ENCODE results near the gene RAB40C.

RAB40C gene

DNA sequence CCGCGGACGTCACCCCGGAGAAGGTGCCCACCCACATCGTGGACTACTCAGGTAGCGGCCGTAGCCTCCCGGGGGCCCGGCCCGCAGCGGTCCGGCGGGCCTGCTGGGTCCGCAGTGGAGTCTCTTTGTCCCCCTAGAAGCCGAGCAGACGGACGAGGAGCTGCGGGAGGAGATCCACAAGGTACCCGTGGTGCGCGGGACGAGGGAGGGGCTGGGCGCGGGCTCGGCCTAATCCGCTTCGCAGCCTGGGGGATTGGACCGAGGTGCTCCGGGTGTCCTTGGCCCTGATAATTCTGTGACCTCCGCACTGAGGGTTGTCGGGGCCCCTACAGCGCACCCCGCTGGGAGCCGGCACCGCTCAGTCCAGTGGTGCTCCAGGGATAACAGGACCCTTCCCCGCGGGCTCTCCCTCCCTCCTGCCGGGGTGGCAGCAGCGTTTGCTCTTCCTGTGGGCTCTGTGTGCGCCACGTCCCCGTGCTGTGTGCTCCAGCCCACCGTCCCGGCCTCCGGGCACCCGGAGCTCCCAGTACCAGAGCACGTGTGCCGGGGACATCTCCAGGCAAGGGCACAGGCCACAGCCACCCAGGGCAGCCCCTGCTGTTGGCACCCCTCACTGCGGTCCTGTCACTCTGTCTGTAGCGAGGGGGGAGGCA lies 78.8 kb downstream of the RAB40C start:
- DNase-seq (ENCODE audit: low spot score), result peak; percentile 49

DNA sequence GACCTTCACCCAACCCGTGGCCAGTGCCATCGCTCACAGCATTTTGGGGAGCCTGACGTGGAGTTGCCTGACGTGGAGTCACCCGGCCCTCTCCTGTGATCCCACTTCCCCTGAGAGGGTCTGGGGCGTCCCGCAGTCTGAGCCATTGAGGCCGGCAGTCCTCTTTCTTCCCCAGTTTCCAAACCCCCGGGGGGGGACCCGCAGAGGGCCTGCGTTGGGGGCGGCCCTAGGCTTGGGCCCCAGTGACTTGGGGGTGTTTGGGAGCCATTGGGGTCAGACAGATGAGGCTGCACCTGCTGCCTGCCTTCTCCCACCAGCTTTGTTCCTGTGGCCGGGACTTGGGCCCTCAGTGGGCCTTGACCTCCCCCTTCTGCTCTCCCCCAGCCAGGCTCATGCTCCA lies 79.8 kb downstream of the RAB40C start:
- no peak for DNase-seq (ENCODE audit: low spot score)

DNA sequence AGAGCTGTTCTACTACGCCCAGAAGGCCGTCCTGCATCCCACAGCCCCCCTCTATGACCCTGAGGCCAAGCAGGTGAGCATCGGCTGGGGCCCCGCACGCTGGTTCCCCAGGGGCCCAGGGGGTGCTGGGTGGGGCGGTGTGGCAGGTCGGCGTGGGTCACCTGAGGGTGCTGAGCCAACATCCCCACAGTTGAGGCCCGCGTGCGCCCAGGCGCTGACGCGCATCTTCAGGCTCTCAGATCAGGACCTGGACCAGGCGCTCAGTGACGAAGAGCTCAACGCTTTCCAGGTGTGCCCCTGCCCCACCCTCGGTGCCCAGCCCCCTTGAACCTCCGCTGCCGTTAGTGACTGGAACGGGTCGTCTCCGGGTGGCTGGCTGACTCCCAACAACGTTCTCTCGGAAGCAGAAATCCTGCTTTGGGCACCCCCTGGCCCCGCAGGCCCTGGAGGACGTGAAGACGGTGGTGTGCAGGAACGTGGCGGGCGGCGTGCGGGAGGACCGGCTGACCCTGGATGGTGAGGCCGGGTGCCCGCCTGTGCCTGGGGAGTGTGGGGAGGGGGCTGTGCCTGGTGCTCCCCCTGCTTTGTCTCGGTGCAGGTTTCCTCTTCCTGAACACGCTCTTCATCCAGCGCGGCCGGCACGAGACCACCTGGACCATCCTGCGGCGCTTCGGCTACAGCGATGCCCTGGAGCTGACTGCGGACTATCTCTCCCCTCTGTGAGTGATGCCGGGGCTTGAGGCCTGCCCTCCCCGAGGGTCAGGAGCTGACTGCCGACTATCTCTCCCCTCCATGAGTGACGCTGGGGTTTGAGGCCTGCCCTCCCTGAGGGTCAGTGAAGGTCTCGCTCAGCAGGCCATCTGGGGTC lies 80.9 kb downstream of the RAB40C start:
- DNase-seq (ENCODE audit: low spot score), result no peak

DNA sequence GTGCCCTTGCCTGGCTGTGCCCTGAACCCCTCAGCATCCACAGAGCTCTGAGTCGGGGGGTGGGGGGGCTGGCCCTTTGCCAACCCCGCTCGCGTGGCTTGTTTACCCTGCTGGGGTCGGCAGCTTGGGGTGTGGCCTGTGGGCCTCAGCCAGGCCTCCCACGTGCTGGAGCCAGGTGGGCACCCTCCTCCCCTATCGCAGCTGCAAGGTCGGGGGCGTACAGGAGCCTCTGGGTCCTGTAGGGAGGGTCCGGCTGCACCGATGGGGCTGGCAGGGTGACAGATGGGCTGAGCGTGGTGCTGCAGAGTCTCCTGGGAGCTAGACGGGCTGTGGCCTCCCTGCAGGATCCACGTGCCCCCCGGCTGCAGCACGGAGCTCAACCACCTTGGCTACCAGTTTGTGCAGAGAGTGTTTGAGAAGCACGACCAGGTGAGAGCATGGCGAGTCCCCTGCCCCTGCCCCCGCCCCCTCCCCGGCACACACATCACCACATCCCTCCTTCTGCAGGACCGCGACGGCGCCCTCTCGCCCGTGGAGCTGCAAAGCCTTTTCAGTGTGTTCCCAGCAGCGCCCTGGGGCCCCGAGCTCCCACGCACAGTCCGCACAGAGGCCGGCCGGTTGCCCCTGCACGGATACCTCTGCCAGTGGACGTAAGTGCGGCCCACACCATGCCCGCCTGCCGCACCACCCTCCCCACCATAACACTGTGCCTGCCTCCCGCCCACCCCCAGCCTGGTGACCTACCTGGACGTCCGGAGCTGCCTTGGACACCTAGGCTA lies 81.7 kb downstream of the RAB40C start:
- peak; percentile 61 for DNase-seq (ENCODE audit: low spot score)

DNA sequence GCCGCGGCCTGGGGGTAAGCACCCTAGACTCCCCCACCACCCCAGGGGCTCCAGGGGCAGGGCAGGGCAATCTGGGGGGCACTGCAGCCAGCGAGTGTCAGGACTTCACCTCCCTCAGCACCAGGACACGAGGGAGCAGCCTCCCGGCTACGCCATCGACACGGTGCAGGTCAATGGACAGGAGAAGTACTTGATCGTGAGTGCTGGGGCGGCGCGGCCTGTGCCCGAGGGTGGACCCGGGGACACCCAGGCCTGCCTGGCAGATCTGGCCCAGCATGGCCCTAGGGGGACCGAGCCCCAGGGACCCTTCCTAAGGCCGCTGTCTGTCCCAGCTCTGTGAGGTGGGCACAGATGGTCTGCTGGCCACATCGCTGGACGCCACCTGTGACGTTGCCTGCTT lies 82.5 kb downstream of the RAB40C start:
- no peak for DNase-seq (ENCODE audit: low spot score)

DNA sequence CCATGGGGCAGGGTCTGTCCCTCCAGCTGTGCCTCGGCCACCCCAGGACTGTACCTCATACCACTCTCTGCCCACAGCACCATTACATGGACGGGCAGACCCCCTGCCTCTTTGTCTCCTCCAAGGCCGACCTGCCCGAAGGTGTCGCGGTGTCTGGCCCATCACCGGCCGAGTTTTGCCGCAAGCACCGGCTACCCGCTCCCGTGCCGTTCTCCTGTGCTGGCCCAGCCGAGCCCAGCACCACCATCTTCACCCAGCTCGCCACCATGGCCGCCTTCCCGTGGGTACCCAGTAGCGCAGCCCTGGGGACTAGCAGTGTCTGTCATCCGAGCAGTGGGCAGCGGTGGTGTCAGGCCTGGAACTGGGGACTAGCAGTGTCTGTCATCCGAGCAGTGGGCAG lies 83.0 kb downstream of the RAB40C start:
- no peak for DNase-seq (ENCODE audit: low spot score)

DNA sequence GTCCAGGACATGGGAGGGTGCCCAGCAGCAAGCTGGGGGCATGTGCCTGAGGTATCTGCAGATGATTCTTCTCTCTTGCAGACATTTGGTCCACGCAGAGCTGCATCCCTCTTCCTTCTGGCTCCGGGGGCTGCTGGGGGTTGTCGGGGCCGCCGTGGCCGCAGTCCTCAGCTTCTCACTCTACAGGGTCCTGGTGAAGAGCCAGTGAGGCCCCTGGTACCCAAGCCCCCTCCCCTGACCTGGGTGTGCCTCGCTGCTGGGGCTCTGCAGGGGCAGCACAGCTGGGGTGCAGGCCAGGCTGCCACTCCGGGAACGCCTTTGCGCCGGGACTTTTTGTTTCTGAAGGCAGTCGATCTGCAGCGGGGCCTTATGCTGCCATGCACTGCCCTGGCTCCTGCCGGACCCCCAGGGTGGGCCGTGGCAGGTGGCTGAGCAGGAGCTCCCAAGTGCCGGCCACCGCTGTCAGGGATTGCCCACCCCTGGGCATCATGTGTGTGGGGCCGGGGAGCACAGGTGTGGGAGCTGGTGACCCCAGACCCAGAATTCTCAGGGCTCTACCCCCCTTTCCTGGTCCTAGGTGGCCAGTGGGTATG lies 83.6 kb downstream of the RAB40C start:
- DNase-seq (ENCODE audit: low spot score), result no peak

DNA sequence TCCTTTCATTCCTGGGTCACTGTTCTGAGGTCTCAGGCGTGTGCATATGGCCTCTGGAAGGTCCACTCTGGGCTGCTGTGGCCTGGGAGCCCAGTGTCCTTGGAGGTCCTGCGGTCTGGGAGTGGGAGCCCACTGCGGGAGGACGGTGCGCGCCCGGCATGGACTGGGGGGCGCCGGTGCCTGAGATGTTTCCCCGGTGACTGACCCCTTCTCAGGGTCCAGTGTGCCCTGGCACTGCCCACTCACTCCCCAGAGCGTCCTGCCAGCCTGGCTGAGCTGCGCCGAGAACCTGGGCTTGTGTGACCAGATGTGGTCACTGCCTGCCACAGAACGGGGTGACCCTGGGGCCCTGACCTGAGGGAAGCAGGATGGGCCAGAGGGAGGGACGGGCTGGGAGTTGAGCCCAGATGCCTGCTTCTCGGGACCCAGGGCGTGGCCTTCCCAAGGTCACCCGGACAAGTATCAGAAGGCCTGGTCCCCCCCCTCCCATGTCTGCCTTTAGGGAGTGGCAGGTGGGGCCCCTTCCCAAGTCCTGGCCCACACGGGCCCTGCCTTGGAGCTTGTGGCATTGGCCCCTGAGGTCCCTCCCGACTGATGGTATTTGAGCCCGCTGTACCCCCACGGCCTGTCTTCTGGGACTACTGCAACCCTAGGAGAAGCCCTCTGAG lies 84.5 kb downstream of the RAB40C start:
- DNase-seq (ENCODE audit: low spot score), result no peak

DNA sequence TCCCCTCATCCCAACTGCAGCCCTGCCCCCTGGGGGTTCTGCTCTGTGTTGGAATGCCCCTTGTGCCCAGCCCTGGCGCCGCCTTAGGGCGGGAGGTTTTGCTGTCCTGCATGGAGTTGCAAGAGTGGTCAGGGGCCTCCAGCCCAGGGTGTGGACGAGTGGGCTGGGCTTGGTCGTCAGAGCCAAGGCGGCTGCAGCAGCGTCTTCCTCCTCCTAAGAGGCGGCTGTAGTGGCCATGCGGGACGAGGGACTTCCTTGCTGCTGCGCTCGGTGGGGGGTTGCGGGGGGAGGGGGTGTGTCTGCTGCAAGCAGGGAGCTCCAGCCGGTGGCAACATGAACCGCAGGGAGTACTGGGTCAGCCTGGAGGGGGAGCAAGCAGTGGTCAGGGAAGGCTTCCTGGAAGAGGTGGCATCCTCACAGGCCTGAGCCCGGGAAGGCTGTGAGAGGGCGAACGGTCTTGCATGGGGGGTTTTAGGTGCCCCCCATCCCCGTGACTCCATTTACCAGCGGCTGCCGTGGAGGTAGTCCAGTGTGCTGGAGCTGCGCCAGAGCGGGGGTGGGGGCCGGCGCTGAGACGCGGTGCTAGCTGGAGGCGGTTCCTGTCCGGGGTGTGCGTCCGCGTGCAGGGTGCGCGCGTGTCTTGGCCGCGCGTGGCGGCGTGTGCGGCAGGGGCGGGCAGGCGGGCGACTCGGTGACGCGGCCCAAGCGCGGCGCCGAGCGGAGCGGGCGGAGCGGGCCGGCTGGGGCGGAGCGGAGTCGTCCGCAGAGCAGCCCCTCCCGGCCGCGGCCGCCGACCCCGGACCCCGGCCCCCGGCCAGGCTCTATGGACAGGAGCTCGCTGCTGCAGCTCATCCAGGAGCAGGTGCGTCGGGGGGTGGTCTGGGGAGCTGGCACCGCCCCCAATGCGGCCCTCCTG lies 85.4 kb downstream of the RAB40C start, which contains the start of gene RHBDL1:
RHBDL1 (plus strand) TSS at position 704 of the 916 bp plus-strand sequence; CDS start at position 824, 120 bp downstream.
- no peak for DNase-seq (ENCODE audit: low spot score)

DNA sequence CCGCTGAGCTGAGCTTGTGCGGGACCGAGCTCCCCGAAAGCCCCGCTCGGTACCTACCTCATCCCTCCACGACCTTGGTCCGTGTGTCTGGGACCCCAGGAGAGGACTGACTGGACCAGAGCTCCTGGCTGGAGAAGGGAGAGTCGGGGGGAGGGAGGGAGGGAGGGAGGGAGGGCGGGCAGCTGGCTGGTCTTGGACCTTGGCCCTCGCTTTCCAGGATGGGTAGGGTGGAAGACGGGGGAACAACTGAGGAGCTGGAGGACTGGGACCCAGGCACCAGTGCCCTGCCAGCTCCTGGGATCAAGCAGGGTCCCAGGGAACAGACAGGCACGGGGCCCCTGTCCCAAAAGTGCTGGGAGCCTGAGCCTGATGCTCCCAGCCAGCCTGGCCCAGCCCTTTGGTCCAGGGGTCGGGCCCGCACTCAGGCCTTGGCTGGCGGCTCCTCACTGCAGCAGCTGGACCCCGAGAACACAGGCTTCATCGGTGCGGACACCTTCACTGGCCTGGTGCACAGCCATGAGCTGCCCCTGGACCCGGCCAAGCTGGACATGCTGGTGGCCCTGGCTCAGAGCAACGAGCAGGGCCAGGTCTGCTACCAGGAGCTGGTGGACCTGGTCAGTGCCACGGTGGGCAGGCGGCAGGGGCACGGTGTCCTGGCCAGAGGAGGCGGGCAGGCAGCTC lies 86.2 kb downstream of the RAB40C start:
- no peak for DNase-seq (ENCODE audit: low spot score)

DNA sequence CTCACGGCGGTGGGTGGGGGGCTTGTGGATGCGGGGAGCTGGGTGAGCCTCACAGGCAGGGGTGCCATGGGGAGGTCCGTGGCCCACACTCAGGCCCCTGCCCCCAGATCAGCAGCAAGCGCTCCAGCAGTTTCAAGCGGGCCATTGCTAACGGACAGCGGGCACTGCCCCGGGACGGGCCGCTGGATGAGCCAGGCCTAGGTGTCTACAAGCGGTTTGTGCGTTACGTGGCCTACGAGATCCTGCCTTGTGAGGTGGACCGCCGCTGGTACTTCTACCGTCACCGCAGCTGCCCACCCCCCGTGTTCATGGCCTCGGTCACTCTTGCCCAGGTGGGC lies 86.7 kb downstream of the RAB40C start:
- DNase-seq (ENCODE audit: low spot score), result no peak

DNA sequence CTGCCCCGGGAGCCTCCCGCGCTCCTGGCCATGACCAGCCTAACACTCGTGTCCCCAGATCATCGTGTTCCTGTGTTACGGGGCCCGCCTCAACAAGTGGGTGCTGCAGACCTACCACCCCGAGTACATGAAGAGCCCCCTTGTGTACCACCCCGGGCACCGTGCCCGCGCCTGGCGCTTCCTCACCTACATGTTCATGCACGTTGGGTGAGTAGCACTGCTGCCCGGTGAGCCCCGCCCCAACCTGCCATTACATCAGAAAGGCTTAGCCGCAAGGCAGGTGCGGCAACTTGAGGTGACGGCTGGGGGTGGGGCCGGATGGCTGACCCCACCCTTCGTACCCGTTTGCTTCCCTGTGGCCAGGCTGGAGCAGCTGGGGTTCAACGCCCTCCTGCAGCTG lies 87.0 kb downstream of the RAB40C start:
- no peak for DNase-seq (ENCODE audit: low spot score)

DNA sequence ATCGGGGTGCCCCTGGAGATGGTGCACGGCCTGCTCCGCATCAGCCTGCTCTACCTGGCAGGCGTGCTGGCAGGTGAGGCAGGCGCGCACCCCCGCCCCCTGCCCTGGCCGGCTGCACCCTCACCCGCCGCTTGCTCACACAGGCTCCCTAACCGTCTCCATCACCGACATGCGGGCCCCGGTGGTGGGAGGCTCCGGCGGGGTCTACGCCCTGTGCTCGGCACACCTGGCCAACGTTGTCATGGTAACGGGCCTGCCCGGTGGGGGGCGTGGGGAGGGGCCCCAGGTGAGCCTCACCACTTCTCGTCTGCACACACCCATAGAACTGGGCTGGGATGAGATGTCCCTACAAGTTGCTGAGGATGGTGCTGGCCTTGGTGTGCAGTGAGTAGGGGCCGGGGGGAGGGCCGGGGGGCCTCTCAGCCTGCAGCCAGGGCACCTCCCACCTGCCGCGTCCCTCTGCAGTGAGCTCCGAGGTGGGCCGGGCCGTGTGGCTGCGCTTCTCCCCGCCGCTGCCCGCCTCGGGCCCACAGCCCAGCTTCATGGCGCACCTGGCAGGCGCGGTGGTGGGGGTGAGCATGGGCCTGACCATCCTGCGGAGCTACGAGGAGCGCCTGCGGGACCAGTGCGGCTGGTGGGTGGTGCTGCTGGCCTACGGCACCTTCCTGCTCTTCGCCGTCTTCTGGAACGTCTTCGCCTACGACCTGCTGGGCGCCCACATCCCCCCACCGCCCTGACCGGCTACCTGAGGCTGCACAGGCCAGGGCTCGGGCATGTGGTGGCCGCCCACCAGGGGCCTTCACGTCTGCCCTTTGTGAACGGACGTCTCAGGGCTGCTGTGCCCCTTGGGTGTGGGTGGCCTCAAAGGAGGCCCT lies 87.7 kb downstream of the RAB40C start:
- DNase-seq (ENCODE audit: low spot score), result no peak

DNA sequence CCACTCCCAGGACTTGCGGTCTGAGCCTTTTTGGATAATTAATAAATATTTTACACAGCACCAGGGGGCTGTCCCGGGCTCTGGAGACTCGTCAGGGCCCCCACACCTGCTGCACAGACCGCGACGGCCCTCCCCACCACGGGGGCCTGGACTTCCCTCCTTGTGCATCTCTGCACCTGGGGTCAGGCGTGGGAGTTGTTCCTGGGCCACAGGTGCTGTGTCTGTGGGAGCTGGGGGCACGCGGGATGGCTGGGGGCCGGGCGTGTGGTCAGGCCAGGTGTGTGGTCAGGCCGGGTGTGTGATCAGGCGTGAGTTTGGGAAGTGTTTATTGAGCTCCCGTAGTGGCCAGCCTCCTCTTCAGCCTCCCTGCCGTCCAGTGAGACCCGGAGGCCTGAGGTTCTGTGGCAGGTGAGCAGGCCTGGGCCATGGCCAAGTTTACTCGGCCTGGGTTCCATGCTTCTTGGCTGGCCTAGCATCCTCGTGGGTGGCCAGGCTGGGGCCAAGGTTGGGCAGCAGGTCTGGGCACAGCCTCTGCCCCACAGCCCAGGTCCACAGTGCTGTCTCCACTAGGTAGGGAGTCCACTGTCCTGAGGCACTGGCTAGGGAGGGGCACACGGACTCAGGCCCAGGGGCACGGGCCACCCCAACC lies 88.5 kb downstream of the RAB40C start:
- DNase-seq (ENCODE audit: low spot score), result no peak
